ENCODE results near the gene TRPM6.
"Not testable (repeated sequence)": the region's sequence is repeated elsewhere in the genome, so short reads cannot be mapped to it uniquely, and the experiment has no call there.

TRPM6 gene

GRCh38 chr9:74856989-74857388 is 30.7 kb downstream of the TRPM6 start:
- DNase-seq (ENCODE audit: low spot score): no peak

GRCh38 chr9:74855072-74855471 is 32.6 kb downstream of the TRPM6 start:
- DNase-seq (ENCODE audit: low spot score): no peak

GRCh38 chr9:74853024-74853423 is 34.7 kb downstream of the TRPM6 start:
- DNase-seq (ENCODE audit: low spot score): not testable (repeated sequence)

- DNase-seq (ENCODE audit: low spot score): no peak
These were observed 39.6 kb downstream of the TRPM6 start for GRCh38 chr9:74848153-74848525.

GRCh38 chr9:74847478-74848152 is 40.1 kb downstream of the TRPM6 start:
- DNase-seq (ENCODE audit: low spot score): no peak

GRCh38 chr9:74846766-74847165 is 41.0 kb downstream of the TRPM6 start:
- peak; percentile 39 for DNase-seq (ENCODE audit: low spot score)

GRCh38 chr9:74838351-74838750 is 49.4 kb downstream of the TRPM6 start:
- DNase-seq (ENCODE audit: low spot score): no peak

GRCh38 chr9:74824654-74825053 is 63.1 kb downstream of the TRPM6 start:
- DNase-seq (ENCODE audit: low spot score): no peak

- DNase-seq (ENCODE audit: low spot score): no peak
These were observed 66.1 kb downstream of the TRPM6 start for GRCh38 chr9:74821636-74822035.

GRCh38 chr9:74817816-74818215 is 69.9 kb downstream of the TRPM6 start:
- DNase-seq (ENCODE audit: low spot score): no peak

- no peak for DNase-seq (ENCODE audit: low spot score)
These were observed 70.4 kb downstream of the TRPM6 start for GRCh38 chr9:74817281-74817810.

GRCh38 chr9:74810200-74810599 is 77.5 kb downstream of the TRPM6 start:
- DNase-seq (ENCODE audit: low spot score): no peak

GRCh38 chr9:74804018-74804385 is 83.7 kb downstream of the TRPM6 start:
- no peak for DNase-seq (ENCODE audit: low spot score)

GRCh38 chr9:74803376-74804017 is 84.2 kb downstream of the TRPM6 start:
- DNase-seq (ENCODE audit: low spot score): no peak

GRCh38 chr9:74800226-74800625 is 87.5 kb downstream of the TRPM6 start:
- no peak for DNase-seq (ENCODE audit: low spot score)

GRCh38 chr9:74795803-74796202 is 91.9 kb downstream of the TRPM6 start:
- DNase-seq (ENCODE audit: low spot score): no peak

GRCh38 chr9:74795081-74795480 is 92.6 kb downstream of the TRPM6 start:
- no peak for DNase-seq (ENCODE audit: low spot score)

- no peak for DNase-seq (ENCODE audit: low spot score)
These were observed 103.2 kb downstream of the TRPM6 start for GRCh38 chr9:74784506-74784905.

GRCh38 chr9:74783408-74783807 is 104.3 kb downstream of the TRPM6 start:
- peak; percentile 64 for DNase-seq (ENCODE audit: low spot score)

- peak; percentile 52 for DNase-seq (ENCODE audit: low spot score)
These were observed 110.4 kb downstream of the TRPM6 start for GRCh38 chr9:74777136-74777879.

GRCh38 chr9:74775396-74775795 is 112.3 kb downstream of the TRPM6 start:
- no peak for DNase-seq (ENCODE audit: low spot score)

- DNase-seq (ENCODE audit: low spot score): peak; percentile 54
These were observed 113.7 kb downstream of the TRPM6 start for GRCh38 chr9:74773886-74774479.

GRCh38 chr9:74772121-74772520 is 115.6 kb downstream of the TRPM6 start:
- DNase-seq (ENCODE audit: low spot score): no peak
